Measurements from ENCODE around the gene KCNJ6.
"Not testable (repeated sequence)": the region's sequence is repeated elsewhere in the genome, so short reads cannot be mapped to it uniquely, and the experiment has no call there.

Gene KCNJ6

DNA sequence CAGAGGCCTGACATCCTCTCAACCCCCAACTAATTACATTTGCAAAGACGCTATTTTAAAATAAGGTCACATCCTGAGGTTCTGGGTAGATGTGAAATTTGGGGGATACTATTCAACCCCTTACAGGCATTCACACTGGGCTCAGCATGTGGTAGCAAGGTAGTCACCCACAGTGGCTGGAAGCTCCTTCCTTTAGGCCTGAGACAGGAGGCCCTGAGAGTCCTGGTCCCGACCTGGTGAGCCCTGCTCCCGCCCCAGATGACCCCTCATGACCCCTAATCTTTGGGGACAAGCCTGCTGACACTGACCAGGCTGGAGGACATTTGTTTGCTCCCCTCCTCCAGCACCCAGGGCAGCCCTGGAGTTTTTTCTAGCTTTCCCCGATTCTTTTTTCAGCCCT is 323.8 kb downstream of the KCNJ6 start:
- no peak for DNase-seq

DNA sequence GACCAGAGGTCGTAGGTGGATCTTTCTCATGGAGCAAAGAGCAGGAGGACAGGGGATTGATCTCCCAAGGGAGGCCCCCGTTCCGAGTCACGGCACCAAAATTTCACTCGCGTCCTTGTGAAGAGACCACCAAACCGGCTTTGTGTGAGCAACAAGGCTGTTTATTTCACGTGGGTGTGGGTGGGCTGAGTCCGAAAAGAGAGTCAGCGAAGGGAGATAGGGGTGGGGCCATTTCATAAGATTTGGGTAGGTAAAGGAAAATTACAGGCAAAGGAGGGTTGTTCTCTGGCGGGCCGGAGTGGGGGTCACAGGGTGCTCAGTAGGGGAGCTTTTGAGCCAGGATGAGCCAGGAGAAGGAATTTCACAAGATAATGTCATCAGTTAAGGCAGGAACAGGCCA is 324.3 kb downstream of the KCNJ6 start:
- DNase-seq, result not testable (repeated sequence)

DNA sequence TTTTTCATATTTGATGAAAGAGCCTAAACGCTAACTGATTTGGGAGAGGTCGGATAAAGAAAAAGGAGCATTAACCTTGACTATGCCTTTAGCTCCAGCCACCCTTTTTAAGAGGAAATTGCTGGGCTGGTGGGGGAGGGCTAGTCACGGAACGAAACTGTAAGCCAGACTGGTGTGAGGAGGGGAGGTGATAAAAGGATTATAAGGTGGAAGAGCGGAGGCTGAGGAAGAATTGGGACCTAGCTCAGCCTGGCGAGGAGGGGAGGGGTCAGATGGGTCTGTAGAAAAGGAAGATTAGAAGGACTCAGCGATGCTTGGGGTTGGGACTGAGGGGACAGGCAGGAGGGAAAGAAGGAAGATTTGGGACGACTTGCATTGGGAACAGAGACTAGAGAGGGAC is 325.4 kb downstream of the KCNJ6 start:
- DNase-seq, result not testable (repeated sequence)

DNA sequence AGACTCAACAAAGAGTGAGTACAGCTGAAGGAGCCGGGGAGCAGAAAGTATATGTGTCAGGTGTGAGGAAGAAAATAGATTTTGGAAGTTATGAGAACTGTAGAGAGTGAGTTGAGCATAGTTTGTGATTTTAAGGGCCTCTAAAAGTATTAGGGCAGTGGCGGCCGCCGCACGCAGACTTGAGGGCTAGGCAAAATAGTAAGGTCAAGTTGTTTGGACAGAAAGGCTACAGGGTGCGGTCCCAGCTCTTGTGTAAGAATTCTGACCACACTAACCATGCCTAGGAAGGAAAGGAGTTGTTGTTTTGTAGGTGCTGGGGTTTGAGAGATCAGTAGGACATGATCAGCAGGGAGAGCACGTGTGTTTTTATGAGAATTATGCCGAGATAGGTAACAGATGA is 327.6 kb downstream of the KCNJ6 start:
- not testable (repeated sequence) for DNase-seq

DNA sequence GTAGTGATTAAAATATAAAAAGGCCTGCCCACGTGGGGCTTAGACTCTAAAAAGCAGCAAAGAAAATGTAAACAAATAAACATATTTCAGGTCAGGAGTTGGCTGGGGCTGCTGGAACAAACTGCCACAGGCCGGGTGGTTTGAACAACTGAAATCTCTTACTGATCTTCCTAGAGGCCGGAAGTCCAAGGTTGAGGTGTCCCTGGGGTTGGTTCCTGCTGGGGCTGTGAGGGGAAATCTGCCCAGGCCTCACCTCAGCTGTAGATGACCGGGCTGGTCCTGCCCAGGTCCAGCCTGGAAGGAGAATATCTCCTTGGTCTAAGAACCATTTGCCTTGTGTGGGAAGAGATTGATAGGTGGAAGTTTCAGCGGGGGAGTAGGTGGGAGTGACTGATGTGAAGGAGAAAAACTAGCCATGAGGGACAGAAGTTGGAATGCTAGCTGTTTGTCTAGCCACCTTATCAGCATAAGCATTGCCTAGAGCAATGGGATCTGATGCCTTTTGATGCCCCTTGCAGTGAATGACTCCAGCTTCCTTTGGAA is 328.6 kb downstream of the KCNJ6 start:
- DNase-seq, result no peak

DNA sequence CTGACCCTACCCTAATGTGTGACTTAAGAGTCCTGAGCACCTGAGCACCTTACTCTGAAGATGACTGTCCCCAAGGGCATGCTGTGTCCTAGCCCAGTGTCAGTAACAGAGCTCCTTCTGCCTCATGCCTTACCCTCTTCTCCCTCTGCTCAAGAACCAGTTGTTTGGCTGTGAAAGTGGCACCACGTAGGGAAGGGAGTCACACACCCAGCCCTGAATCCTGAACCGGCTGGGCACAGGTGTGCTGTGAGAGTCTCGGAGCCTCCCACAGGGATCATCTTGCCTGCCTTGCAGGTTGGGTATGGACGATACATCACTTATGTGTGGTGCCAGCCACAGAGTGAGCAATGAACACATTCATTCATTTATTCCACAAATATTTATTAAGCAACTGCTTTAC is 329.1 kb downstream of the KCNJ6 start:
- no peak for DNase-seq

DNA sequence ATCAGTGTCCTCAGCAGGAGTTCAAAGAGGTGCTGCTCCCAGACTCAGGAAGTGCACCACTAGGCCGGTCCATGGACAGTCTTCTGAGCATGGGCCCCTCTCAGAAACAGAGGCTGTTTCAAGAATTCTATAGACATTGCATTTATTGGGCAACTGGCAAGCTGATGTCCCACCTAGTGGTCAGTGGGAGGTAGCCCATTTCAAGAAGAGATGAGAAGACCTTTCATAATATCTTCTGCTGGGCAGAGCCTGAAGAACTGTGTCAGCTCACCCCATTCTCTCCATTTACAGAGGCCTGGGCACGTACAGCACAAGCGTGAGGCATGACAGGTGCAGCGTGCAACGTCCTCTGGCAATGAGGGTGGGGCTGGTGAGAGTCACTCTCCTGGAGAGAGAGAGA is 333.7 kb downstream of the KCNJ6 start:
- DNase-seq, result no peak

DNA sequence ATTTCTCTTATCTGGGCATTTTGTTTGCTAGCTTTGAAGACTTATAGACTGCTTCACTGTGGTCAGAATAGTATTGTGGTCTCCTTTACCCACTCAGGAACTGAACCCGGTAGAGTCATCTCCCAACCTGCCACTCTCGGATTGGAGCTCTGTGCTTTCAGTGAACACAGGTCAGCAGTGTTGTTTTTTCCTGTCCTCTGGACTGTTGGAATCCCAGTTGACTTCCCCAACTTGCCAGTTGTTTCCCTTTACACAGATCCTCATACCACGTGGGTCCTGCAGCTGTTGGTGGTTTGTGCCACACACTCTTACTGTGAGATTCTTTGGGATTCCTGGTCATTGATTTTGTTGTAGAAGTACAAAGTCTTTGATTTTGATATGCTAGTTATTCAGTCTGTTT is 335.6 kb downstream of the KCNJ6 start:
- DNase-seq, result no peak

DNA sequence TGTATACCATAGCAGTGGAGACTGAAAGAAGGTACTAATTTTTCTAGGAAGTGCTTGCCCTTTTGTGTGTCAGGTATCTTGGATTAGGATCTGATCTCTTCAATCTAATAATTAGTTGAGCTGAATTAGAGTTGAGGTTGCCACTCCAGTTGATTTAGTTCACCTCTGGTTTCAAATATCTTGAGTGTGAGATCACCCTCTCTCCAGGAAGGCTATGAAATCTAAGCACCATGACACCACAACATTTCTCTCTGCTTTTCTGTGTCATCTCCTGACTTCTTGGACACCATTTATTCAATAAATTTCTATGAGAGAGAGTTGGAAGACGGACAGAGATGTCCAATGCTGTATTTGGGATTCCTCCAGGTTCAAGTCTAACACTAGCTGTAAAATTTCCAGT is 336.9 kb downstream of the KCNJ6 start:
- DNase-seq, result no peak

DNA sequence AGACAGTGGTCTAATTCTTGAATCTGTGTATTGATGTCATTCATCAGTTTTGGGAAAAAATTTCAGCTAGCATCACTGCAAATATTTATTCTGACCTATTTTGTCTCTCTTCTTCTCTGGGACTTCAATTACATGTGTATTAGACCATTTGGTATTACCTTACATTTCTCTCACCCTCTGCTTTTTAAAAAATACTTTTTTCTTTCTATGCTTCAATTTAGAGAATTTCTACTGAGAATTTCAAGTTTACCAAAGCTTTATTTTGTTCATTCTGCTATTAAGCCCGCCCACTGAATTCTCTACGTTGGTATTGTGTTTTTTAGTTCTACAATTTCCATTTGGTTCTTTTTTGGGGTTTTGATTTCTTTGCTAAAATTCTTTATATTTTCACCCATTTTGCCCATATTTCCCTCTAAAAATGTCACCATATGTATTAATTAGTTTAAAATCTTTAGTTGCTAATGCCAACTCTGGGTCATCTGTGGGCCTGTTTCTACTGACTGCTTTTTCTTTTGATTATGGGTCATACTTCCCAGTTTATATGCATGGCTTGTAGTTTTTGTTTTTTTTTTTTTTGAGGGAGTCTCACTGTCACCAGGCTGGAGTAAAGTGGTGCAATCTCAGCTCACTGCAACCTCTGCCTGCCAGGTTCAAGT is 337.7 kb downstream of the KCNJ6 start:
- no peak for DNase-seq

DNA sequence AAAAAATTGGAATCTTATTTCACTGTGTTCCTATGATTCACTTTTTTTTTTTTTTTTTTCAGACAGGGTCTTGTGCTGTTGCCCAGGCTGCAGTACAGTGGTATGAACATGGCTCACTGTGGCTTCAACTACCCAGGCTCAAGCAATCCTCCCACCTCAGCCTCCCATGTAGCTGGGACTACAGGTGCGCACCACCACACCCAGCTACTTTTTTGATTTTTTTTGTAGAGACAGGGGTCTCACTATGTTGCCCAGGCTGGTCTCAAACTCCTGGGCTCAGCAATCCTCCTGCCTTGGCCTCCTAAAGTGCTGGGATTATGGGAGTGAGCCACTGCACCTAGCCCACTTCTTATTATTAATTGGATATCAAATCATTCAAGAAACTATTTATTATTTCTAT is 339.3 kb downstream of the KCNJ6 start:
- DNase-seq, result not testable (repeated sequence)

DNA sequence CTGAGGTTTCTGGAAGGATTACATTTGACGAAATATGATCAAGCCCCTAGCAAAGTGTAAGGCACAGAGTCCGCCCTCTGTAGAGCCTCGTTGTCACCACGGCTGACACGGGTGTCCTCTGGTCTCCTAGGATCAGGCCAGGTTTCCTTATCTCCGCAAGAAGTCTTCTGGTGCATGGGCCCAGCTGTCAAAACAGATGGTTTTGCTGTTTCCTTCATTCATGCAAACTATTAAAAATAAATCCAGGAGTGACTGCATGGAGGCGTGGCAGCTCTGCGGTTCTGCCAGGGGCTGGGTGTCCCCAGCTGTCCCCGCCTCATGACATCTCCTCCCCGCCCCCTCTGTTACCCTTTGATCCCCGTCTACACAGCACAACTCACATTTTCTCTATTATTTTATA is 340.7 kb downstream of the KCNJ6 start:
- no peak for DNase-seq

DNA sequence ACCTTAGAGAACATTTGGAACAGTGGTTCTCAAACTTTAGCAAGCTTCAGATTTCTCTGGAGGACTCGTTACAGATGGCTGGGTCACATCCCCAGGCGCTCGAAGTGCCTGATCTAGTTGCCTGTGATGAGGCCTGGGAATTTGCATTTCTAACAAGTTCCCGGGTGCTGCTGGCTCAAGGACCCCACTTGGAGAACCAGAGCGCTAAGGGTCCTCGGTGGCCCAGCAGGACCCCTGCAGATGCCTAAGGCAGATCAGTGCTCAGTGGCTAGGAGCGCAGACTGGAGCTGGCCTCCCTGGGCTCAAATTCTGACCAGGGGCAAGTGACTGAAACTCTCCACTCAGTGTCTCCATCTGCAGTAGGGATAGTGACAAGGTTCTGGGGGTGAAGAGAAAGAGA is 341.5 kb downstream of the KCNJ6 start:
- no peak for DNase-seq

DNA sequence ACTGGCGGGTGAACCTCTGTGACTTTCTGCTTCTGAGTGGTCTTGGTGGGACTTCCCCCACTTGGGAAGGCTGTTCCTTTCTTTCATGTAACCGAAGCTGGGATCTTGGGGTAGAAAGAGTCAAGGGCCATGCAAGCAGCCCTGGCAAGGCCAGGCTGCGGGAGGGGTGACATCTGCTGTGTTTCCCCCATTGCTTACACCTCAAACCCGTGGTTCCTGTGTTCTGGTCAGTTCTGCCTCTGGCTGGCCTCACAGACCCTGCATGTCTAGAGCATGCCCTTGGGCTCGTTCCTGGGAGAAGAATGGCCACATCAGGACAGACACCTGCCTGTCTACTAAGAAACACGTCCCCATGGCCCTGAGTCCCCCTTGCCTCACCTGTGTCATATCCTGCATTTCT is 341.9 kb downstream of the KCNJ6 start:
- no peak for DNase-seq

DNA sequence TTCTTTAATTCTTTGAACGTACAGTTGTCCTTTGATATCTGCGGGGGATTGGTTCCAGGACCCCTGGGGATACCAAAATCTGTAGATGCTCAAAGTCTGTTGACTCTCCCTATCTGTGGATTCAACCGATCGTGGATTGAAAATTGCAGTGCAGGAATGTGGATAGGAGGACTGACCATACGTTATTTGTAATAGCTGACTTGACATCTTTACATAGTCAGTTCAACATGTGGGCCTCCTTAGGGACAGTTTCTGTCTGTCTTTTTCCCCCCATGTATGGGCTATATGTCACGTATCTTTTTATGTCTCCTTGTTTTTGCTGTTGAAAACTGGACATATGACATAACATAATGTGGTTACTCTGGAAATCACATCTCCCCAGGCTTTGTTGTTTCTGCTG is 344.8 kb downstream of the KCNJ6 start:
- no peak for DNase-seq

DNA sequence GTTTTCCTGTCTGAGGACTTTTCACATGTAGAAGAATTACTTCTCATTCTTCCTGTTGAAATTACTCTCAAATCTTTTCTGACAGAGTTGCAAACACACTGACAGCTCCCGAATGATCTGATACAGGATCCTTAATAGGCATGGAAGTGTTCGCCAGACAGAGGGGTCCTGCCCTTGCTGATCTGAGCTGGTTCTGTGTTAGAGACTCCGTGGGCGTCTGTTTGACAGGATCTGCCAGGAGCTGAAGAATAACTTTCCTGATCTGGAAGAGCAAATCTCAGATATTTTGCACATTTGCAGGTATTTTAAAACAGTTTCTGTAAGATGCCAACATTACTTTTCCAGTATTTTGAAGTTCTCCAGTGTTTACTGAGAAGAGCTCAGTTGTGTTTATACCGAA is 347.3 kb downstream of the KCNJ6 start:
- no peak for DNase-seq

DNA sequence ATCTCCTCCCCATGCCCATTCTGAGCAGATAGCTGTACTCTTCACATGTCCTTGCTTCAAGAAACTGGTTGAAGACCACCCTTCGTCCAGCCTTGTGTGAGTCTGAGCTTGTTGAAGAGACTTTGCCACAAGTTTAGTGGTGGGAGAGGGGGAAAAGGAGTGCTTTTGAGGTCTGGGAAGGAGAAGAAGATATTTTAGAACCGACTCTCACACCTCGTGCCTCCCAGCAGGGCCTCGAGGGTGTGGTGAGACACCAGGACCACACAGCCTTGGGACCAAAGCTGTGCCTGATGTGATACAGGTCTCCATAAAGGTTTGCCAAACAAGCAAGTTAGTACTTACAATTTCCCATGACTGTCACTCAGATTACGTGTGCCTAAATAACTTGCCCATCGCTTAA is 347.8 kb downstream of the KCNJ6 start:
- no peak for DNase-seq

DNA sequence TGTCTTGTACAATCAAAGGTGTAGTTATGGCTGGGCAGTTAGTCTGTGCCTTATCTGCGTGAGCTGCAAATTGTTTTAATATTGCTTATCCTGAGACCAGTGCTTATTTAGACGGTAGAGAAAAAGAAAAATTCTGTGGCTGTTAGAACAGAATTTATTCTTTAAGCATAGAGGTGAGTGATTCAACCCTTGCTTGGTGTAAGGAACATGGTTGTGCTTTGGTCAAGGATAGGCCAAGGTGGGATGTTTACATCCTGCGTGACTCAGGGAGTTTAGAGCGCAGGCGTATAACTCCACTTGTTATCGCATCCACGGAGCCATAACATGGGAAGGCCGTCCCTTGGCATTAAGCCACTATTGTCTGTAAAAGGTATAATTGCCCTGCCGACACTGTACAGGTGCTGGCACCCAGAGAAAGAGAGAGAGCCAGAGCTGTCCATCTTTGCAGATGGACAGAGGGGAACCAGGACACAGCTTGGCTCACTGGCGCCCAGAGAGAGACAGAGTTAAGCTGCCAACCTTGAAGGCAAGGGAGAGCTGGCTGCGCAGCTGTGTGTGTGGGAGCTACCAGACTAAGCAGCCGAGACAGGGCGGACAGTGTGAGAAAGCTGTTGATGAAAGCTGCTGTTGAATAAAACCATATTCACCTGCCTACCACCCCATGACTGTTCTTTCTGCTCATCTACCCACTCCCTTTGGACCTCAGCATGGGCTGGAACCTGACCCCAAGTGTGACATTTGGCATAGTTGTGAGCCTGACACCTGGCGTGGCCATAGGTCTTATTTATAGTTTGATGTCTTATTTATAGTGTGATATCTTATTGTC is 349.3 kb downstream of the KCNJ6 start:
- no peak for DNase-seq

DNA sequence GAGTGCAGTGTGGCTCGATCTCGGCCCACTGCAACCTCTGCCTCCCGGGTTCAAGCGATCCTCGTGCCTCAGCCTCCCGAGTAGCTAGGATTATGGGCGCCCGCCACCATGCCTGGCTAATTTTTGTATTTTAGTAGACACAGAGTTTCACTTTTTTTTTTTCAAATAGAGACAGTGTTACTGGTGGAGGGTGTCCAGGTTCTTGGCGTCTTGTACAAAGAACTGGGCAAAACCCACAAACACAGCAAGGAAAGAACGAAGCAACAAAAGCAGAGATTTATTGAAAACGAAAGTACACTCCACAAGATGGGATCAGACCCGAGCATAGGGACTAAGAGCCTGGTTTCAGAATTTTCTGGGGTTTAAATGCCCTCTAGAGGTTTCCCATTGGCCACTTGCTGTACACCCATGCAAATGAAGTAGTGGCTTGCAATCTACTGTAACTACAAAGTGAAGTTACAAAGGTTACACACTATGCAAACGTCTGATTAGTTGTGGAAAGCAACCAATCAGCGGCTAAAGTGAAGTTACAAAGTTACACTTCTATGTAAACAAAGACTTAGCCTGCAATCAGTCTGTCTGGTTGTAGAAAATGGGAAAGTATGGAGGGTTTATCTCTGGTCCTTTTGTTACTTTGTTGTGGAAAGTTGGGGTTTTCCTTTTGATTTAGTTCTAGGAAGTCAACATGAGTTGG is 350.6 kb downstream of the KCNJ6 start:
- no peak for DNase-seq

DNA sequence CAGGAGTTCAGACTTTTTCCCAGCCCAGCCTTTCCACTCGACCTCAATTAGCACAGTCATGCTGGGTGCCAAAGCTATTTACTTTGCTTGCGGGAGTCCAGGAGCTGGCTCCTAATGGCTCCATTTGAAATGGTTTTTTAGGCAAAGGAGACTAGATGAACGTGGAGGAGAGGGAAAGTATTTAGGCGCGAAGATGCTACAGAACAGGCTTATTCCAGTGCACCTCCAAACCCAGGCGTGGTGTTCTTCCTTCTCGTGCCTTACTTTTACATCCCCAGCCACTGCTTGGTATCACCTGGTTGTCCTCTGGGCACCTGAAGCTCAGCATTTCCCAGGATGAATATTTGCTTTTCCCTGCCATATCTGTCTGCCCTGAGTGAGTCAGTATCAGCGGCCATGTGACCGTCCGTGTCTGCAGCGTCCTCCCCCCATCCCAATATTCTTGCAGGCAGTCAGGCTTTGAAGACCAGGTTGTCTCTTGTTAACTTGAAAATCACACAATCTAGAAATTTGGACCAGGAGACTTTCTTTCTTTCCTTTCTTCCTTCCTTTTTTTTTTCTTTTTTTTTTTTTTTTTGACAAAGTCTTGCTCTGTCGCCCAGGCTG is 351.2 kb downstream of the KCNJ6 start:
- DNase-seq, result no peak

DNA sequence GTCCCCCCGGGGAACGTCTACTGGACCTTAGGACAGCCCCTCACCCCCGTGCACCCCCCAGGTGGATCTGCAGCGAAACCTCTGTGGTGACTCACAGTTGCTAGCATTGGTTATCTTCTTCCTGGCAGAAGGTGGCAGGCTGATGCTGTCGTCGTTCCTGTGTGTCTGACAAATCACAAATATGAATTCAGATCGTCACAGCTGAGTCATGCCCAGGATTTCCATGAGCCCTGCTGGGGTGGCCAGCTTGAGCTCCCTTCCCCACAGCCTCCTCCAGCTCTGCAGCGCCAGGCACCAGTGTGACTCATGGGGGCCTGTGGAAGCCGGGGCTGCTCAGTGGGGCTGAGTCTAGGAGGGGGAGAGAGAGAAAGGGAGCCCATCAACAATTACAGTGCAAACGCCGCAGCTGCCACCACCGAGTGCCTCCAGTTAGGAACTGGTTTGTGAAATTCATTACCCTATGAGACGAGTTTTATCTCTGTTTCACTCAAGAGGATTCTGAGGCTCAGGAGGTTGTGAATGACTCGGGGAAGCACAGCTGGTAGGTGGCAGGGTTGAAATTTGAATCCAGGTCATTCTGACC is 351.8 kb downstream of the KCNJ6 start:
- DNase-seq, result peak; percentile 92 to 93

DNA sequence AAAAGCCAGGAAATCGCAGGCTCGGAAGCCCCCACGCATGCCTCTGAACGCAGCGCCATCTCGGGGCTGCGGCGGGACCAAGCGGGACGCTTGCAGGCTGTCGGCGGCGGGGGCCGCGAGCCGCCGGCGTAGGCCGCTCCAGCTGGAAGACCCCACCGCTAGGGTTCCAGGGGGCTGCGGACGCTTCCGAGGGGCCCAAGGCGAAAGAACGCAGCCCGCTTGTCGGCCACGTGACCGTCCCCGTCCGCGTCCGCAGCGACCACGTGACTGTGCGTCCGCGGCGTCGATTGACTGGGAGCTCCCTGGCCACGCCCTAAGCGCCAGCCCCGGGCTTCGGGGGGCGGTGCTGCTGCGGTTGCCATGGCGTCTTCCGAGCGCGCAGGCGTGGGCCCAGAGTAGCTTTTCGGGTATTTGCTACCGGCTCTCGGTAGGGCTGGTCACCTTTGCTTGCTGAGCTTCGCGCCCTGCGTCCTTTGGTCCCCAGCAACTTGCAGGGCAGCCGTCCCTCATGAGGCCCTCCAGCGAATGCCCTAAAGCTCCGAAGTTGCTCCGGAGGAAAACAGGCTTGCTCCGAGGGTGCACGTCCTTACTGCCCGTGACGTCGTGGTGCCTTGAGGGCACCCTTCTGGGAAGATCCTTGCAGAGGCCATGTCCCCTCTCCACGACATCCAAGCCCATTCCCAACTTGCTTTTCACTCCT is 352.5 kb downstream of the KCNJ6 start:
- peak; percentile 88 to 90 for DNase-seq
